ENCODE results near the gene GNAI3.

DNA sequence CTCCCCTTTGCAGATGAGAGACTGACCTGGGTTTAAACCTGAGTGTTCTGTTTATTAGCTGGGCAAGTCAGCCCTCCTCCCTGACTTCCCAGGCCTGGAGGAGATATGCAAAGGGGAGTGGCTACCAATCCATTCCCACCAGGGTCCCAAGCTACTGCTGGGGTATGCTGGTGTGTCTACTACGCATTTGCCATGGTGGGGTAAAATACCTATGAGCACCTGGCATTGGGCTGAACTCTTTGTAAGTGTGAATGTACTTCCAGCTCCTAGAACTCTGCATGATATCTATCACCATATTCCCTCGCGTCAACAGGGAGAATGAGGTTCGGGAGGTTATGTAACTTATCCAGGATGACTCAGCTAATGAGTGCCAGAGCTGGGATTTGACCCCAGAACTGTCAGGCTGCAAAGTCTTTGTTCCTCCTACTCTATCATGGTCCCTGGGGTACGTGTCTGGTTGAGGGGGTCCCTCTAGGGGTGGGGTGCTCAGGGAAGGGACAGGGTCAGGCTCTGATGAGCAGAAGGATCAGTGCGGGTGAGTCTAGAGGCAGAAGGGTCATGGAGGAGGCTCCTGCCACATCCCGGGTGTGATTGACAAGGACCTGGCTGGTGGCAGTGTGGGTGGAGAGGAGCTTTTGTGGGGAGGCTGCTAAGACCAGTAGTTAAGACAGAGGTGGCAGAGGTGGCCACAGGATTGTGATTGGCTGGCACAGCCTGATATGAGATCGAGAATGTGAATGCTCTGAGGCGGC, 88.0 kb downstream of the GNAI3 start:
- TF ChIP-seq, protein P1, sequence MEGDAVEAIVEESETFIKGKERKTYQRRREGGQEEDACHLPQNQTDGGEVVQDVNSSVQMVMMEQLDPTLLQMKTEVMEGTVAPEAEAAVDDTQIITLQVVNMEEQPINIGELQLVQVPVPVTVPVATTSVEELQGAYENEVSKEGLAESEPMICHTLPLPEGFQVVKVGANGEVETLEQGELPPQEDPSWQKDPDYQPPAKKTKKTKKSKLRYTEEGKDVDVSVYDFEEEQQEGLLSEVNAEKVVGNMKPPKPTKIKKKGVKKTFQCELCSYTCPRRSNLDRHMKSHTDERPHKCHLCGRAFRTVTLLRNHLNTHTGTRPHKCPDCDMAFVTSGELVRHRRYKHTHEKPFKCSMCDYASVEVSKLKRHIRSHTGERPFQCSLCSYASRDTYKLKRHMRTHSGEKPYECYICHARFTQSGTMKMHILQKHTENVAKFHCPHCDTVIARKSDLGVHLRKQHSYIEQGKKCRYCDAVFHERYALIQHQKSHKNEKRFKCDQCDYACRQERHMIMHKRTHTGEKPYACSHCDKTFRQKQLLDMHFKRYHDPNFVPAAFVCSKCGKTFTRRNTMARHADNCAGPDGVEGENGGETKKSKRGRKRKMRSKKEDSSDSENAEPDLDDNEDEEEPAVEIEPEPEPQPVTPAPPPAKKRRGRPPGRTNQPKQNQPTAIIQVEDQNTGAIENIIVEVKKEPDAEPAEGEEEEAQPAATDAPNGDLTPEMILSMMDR (IDR thresholded peaks at IDR 0.05): no peak
- TF ChIP-seq POLR2A (IDR thresholded peaks at IDR 0.05): no peak

Measured in heart left ventricle (tissue), 13 donors.